ENCODE data around the gene OGN.
"Not testable (repeated sequence)": the region's sequence is repeated elsewhere in the genome, so short reads cannot be mapped to it uniquely, and the experiment has no call there.

Gene OGN

DNA sequence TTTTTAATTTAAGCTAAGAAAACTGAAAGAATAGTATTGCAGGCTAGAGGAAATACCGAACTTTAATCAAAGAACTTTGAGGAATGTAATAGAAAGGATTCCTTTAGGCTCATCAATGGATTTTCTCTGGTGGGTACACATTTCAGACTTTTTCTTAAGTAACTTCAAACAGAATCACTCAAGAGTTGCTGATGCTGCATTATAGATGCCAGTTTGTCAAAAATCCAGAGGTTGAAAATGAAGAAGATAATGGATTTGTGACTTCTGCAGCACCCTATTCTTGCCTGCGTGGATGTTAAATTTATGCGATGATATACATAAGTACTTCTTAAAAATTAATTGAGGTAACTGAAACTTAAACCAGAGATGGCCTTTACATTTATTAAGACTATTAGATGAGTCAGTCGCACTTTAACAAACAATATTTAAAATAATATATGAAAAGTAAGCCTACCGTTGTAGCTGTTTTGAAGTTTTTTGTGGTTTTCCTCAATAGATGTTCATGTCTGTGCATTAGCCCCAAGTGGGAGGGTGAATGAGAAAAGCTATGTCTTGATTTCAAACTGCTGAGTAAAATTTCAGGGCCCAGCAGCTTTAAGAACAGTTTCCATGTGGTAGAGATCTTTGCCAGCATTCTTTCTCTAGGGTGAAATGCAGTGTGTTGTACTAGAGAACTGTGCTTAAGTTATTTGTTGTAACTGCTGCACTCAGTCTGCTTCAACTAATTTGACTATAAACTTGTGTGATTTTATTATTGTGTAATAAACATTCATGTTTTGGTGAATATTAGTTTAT lies at the start of gene OGN:
OGN (minus strand) TSS at position 537 of the 795 bp plus-strand sequence. CDS start 1,171 bp downstream, outside the sequence.
- DNase-seq (ENCODE audit: low read depth in 2 of 3, low spot score in 2 of 3), result no peak

- DNase-seq (ENCODE audit: low read depth in 2 of 3, low spot score in 2 of 3), result no peak
Observed at GRCh38 chr9:92446536-92446935, 42.2 kb upstream of the OGN start.

GRCh38 chr9:92444841-92445240 lies 40.5 kb upstream of the OGN start:
- no peak for DNase-seq (ENCODE audit: low read depth in 2 of 3, low spot score in 2 of 3)

DNA sequence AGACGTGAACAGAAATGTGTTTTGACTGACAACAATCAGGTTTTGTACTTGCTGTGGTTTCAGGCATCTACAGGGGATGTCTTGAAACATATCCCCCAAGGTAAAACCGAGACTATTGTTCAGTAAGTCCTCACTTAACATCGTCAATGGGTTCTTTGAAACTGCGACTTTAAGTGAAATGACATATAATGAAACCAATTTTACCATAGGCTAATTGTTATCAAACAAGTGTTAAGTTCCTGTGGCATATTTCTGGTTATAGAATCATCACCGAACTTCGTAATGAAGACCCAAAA lies 36.3 kb upstream of the OGN start:
- DNase-seq (ENCODE audit: low read depth in 2 of 3, low spot score in 2 of 3), result no peak

GRCh38 chr9:92439921-92440750 lies 35.8 kb upstream of the OGN start:
- no peak for DNase-seq (ENCODE audit: low read depth in 2 of 3, low spot score in 2 of 3)

GRCh38 chr9:92438900-92439526 lies 34.6 kb upstream of the OGN start:
- DNase-seq (ENCODE audit: low read depth in 2 of 3, low spot score in 2 of 3), result no peak

DNA sequence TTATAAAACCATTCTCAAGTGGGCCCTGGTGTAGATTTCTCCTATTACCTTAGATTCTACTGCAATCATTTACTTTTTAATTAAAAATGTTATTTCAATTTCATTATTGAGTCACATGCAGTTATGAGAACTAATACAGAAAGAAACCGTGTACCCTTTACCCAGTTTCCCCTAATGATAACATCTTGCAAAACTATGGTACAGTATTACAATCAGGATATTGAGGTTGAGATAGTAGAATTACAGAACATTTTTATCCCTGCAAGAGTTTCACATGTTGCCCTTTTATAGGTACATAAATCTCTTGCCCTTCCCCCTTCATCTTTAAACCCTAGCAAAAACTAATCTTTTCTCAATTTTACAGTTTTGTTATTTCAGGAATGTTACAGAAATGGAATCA lies 30.9 kb upstream of the OGN start:
- no peak for DNase-seq (ENCODE audit: low read depth in 2 of 3, low spot score in 2 of 3)

DNA sequence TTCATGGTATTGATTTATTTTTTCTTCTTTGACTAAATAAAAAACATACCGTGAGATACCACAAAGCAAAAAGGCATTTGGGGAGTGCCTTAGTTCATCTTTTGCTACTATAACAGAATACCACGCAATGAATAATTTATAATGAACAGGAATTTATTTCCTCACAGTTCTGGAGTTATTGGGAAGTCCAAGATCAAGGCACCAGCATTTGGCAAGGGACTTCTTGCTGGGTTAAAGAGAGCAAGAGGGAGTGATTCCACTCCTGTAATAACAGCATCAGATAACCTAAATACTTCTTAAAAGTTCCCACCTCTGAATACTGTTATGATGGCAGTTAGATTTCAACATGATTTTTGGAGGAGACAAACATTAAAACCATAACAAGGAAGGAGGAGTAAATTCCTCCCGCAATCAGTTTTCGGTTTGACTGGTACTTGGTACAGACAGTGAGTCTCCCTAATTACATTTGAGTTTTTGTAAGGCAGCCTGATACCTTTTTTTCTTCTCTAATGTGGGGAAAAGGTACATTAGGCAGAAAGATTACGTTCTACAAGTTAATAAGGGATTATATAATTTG lies 28.7 kb upstream of the OGN start:
- DNase-seq (ENCODE audit: low read depth in 2 of 3, low spot score in 2 of 3), result no peak

- no peak for DNase-seq (ENCODE audit: low read depth in 2 of 3, low spot score in 2 of 3)
Observed at GRCh38 chr9:92432350-92432749, 28.0 kb upstream of the OGN start.

DNA sequence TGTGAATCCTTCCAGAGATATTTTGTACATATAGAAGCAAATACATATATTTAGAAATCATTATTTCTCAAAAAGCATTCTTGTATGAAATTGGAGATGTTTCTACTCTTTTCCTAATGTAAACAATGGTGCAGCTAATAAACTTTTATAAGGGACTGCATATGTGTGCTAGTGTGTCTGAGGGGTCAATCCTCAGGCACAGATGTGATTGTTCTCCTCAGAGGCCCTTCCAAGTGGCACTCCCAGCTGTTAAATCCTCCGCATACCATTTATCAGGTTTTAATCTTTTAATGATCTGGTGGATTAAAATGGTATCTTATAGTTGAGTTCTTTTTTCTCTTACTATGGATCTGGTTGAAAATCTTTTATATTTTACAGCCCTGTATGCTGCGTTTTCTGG lies 25.5 kb upstream of the OGN start:
- DNase-seq (ENCODE audit: low read depth in 2 of 3, low spot score in 2 of 3), result no peak

- no peak for DNase-seq (ENCODE audit: low read depth in 2 of 3, low spot score in 2 of 3)
Observed at GRCh38 chr9:92426501-92427145, 22.2 kb upstream of the OGN start.

DNA sequence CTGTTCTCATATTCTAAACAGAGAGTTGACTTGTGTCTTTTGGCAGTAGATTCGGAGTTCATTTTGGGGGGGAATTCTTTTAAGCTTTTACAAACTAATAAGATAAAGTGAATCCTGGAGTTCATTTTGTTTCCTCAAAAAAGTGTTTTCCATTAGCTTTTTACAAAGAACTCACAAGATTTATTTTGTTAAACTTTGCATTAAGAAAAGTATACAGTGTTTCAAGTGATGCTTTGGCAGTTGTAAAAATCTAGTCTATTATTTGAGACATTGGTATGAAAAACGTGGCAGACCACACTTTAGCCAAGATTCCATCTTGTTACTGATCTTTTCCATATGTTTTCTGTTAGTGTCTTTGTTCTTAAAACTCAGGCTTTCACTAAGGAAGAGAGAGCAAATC lies 21.1 kb upstream of the OGN start:
- no peak for DNase-seq (ENCODE audit: low read depth in 2 of 3, low spot score in 2 of 3)

- DNase-seq (ENCODE audit: low read depth in 2 of 3, low spot score in 2 of 3), result no peak
Observed at GRCh38 chr9:92424340-92424739, 20.0 kb upstream of the OGN start, which contains the start of gene OMD. Gene OMD (minus strand): TSS chr9:92424471. CDS start chr9:92417558, 6,913 bp downstream.

DNA sequence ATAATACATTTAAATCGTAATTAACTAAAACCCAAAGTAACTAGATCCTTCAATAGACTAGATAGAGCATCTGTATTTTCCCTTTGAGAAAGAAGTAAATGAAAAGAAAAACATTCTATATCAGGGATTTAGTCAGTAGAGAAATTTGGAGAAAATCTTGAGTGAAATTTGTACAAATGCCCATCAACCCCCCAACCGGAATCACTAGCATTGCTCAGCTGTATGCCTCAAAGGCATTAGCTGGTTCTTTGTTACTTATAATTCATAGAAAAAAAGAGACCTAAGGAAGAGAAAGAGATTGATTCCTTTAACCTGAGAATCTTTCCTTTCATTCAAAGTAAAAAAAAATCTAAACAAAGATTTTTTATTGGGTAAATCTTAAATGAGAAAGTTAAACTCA lies 19.2 kb upstream of the OGN start:
- no peak for DNase-seq (ENCODE audit: low read depth in 2 of 3, low spot score in 2 of 3)

DNA sequence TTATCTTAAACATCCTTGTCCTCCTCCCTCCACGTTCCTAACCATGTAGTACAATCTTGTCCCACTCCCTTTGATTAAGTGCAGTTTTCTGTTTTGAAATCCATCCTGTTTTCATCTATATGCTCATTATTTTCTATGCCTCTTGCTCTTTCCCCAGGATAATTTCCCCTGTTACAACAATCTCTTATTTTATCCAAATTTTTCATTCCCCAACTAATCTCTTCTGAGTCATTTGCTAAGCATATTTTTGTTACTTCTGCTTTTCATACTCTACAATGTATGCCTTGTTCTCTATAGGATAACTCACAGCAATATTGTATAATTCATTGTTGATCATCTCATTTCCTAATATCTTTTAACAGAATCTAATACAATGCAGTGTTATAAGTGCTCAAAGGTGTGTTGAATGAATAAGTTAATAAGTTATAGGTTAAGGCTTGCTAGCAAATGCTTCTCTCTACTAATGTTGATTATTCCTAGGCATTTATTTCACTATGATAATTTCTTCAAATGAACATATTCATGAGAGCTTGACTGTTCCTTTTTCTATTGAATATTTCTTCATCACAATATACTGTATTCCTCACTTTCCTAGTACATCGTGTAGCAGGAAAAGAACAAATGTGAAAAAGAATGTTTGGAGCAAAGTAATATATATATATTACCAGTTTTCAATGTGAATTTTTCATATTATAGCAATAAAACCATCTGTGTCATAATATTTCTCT lies 18.4 kb upstream of the OGN start:
- DNase-seq (ENCODE audit: low read depth in 2 of 3, low spot score in 2 of 3), result no peak

DNA sequence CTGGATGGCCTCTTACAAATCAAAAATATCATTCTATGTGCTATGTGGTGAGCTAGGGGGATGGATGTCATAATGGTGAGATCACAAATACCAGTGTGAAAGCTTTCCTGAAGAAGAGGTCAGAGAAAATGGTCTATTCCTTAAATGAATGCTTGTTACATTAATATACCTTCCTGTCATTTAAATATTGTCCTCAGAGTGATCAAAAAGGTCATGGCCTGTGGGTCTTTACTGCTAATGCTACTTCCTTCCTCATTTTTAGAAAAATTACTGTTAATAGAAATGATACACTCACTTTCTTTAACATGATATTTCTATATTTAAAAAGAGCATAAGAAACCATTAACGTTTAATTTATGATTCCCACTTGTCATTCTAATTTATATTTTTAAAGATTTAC lies 10.2 kb upstream of the OGN start:
- DNase-seq (ENCODE audit: low read depth in 2 of 3, low spot score in 2 of 3), result no peak

- not testable (repeated sequence) for DNase-seq (ENCODE audit: low read depth in 2 of 3, low spot score in 2 of 3)
Observed at GRCh38 chr9:92411157-92411556, 6.8 kb upstream of the OGN start.

DNA sequence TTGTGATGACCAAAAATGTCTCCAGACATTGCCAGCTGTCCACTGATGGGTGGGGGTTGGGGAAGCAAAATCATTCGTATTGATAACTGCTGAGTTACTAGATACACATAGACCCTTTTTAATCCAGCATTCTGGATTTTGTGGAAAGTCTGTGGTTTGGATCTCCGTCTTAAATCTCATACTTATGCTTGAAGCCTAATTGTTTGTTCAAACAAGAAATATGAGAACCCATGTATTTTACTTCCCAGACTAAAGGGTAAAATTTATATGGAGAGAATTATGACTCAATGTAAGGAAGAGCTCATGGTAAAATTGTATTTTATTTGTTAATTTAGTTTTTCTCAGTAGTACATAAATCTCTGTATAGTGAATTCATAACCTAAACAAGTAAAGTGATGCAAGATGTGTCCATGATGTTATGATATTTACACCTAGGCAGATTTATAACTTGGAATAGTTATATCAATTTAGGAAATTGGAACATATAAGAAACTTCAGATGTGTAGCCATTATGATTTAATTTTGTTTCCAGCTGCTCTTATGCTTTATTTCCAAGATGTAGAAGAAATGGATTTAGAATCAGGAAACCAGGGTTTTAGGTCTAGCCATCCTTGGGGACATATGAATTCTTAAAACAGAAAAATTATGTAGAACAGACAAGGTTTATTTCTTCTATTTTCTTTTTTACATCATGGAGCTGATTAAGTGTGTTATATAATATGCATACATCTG lies 4.5 kb upstream of the OGN start:
- DNase-seq (ENCODE audit: low read depth in 2 of 3, low spot score in 2 of 3), result no peak

DNA sequence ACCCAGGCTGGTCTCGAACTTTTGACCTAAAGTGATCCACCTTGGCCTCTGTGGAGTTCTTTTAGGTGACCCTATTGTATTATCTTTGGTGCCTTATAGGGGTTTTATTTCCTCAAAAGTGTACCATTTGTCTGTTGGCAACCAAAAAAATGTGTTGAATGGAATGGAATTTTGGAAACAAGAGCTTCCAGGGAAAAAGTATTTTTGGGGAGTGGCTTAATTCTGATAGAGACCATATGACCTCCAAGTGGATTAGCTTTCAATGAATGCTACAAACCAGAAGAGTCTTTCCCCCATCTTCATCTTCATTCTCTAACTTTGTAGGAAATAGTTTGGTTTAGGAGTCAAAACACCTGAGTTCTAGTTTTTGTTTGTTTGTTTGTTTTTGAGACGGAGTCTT lies 3.4 kb upstream of the OGN start:
- DNase-seq (ENCODE audit: low read depth in 2 of 3, low spot score in 2 of 3), result no peak

DNA sequence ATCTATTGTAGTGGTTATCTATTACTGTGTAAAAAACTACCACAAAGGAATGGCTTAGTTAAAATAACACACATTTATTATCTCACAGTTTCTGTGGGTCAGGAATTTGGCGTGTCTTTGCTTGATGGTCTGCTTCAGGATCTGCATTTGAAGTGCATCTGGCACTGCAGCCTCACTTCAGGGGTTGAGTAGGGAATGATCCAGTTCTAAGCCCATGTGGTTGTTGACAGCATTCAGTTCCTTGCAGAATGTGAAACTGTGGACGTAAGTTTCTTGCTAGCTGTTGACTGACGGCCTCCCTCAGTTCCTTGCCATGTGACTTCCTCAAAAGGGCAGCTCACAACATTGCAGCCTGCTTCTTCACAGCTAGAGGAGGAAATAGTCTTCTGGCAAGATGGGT lies 2.1 kb upstream of the OGN start:
- DNase-seq (ENCODE audit: low read depth in 2 of 3, low spot score in 2 of 3), result no peak
